Measurements from ENCODE around the gene CEP152.

CEP152 gene

GRCh38 chr15:48806151-48806550 is 4.7 kb downstream of the CEP152 start:
- DNase-seq (ENCODE audit: low spot score), result no peak
- TF ChIP-seq CTCF (IDR thresholded peaks at IDR 0.05; ENCODE audit: extremely low read depth, missing control alignments), result no peak

- no peak for TF ChIP-seq CTCF (IDR thresholded peaks at IDR 0.05; ENCODE audit: extremely low read depth, missing control alignments)
- DNase-seq (ENCODE audit: low spot score), result no peak
Measured at GRCh38 chr15:48805591-48805990, 5.3 kb downstream of the CEP152 start.

DNA sequence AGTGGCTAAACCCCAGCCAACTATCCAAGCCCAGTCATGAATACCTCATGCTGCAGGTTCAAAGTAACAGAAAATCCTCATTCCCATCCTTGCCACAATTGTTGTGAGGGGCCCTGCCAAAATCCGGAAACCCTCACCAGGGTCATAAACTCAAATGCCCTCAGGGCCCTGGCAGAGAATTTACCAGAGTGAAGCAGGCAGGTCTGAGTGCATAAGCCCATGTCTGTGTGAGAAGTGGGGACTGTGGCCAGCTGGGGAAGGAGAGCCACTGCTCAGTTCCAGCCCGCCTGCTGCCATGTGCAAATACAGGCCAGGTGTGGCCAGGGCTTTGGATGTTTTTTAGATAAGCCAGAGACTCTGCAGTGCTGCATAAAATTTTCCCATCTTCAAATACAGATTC is 7.0 kb downstream of the CEP152 start:
- no peak for DNase-seq (ENCODE audit: low spot score)
- no peak for TF ChIP-seq CTCF (IDR thresholded peaks at IDR 0.05; ENCODE audit: extremely low read depth, missing control alignments)

GRCh38 chr15:48802867-48803266 is 8.0 kb downstream of the CEP152 start:
- no peak for DNase-seq (ENCODE audit: low spot score)
- TF ChIP-seq CTCF (IDR thresholded peaks at IDR 0.05; ENCODE audit: extremely low read depth, missing control alignments), result no peak

GRCh38 chr15:48802257-48802656 is 8.6 kb downstream of the CEP152 start:
- TF ChIP-seq CTCF (IDR thresholded peaks at IDR 0.05; ENCODE audit: extremely low read depth, missing control alignments), result no peak
- DNase-seq (ENCODE audit: low spot score), result peak; percentile 22

GRCh38 chr15:48800811-48801455 is 9.9 kb downstream of the CEP152 start:
- peak; percentile 38 for TF ChIP-seq CTCF (IDR thresholded peaks at IDR 0.05; ENCODE audit: extremely low read depth, missing control alignments)
- DNase-seq (ENCODE audit: low spot score), result no peak

- DNase-seq (ENCODE audit: low spot score), result no peak
- no peak for TF ChIP-seq CTCF (IDR thresholded peaks at IDR 0.05; ENCODE audit: extremely low read depth, missing control alignments)
Measured at GRCh38 chr15:48800245-48800644, 10.6 kb downstream of the CEP152 start.
